ENCODE results near the gene EVL.
A peak's percentile ranks its signal among the peaks of the same experiment; 100 is the strongest.

Gene EVL

GRCh38 chr14:100086361-100086760 is 21.1 kb downstream of the EVL start:
- DNase-seq: no peak

DNA sequence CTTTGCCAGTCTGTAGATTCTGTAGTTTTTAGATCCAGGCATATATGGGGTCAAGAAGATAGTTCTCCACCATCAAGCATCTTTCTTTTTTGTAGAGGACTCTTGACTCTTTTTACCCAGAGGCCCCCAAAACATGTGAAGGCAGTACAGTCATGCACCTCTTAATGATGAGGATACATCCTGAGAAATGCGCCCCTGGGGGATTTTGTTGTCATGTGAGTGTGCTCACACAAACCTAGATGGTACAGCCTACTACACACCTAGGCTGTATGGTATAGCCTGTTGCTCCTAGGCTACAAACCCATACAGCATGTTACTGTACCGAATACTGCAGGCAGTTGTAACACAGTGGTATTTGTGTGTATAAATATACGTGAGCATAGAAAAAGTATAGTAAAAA is 23.0 kb downstream of the EVL start:
- no peak for DNase-seq

DNA sequence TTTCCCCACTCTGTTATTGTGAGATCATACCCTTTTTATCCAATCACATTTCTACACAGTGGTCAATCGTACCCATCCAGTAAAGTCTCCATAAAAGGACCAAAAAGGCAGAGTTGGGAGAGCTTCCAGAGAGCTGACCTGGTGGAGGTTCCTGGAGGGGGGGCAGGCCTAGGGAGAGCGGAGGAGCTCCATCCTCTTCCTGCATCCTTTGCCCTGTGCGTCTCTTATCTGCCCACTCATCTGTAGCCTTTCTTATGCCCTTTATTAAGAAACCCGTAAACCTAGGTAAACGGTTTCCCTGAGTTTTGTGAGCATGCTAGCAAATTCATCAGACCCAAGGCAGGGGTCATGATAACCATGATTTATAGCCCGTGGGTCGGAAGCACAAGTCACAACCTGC is 26.2 kb downstream of the EVL start:
- no peak for DNase-seq

DNA sequence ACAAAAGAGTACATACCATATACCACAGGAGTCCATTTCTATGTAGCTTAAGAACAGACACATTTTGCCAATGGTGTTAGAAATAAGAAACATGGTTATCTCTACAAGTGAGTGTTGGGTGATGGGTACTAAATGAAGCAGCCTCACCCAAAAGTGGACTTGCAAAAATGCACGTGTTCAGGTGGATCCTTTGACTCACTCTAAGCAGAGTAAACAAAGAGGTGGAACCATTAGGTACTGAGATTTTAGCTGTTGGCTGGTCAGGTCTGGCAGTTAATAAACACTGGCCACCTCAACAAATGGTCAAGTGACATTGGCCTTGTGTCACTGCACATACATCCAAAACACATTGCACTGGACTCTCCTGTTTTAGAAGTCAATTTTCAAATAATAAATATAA is 27.6 kb downstream of the EVL start:
- no peak for DNase-seq

- DNase-seq: no peak
Observed at GRCh38 chr14:100093319-100093718, 28.1 kb downstream of the EVL start.

DNA sequence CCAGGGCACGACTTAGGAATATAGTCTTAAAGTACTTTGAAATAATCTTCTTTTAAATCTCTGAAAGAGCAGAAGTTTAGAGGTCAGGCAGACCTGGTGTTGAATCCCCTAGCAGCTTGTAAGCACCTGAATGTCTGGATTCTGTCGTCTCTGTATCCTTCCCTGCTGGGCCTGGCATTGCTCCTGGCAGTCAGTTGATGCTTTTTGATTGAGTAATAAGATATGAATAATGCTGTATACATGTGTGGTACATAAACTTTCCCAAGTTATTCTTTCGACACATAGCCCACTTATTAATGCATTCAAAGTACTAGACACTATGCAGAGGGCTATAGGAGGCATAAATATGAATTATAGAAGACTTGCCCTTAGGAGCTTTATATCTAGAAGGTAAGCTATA is 31.4 kb downstream of the EVL start:
- no peak for DNase-seq

DNA sequence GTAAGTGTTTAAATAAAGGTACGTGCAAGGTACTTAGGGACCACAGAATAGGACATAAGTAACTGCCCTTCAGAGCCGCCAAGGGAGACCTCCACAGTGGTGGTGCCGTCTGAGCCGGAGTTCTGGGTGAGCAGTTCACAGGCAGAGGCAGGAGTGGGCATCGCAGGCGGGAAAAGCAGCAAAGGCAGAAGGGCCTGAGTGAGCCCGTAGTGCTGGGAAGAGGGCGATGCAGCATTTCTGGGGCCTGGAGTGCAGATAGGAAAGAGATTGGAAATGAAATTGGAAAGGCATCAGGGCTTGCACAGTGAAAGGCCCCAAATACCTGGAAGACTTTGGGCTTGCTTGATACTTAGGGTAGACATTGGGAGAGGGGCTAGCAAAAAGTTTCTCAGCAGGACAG is 32.9 kb downstream of the EVL start:
- DNase-seq: no peak

DNA sequence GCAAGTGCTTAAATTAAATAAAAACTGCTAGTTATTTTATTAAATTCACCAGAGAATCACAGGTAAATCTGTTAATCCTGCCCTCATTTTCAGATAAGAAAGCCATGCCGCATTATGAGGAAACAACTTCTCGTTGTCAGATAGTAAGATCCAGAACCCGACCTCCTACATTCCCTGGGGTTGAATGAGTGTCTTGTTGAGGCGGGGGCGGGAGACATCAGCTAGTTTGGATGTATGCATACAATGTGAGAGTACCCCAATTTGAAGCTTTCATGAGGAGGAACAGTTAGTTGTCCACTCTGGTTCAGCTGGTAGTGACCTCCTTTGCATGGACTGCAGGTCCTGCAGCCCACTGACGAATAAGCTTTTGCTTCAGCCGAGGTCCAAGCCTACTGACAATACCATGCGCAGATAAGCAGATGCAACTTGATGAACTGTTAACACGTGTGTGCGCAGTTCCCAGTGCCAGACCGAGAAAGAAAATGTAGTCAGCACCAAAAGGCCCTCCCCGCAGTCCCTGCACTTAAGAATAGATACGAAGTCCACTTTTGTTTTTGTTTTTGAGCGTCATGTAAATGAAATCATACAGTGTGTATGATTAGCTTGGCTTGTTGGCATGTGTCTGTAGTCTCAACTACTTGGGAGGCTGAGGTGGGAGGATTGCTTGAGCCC is 34.9 kb downstream of the EVL start:
- no peak for DNase-seq

GRCh38 chr14:100102156-100102785 is 37.0 kb downstream of the EVL start:
- DNase-seq: no peak

GRCh38 chr14:100103250-100104005 is 38.2 kb downstream of the EVL start:
- DNase-seq: no peak

- DNase-seq: no peak
Observed at GRCh38 chr14:100104006-100104352, 38.8 kb downstream of the EVL start.

GRCh38 chr14:100104523-100105300 is 39.5 kb downstream of the EVL start:
- no peak for DNase-seq

GRCh38 chr14:100105357-100106169 is 40.3 kb downstream of the EVL start:
- no peak for DNase-seq

DNA sequence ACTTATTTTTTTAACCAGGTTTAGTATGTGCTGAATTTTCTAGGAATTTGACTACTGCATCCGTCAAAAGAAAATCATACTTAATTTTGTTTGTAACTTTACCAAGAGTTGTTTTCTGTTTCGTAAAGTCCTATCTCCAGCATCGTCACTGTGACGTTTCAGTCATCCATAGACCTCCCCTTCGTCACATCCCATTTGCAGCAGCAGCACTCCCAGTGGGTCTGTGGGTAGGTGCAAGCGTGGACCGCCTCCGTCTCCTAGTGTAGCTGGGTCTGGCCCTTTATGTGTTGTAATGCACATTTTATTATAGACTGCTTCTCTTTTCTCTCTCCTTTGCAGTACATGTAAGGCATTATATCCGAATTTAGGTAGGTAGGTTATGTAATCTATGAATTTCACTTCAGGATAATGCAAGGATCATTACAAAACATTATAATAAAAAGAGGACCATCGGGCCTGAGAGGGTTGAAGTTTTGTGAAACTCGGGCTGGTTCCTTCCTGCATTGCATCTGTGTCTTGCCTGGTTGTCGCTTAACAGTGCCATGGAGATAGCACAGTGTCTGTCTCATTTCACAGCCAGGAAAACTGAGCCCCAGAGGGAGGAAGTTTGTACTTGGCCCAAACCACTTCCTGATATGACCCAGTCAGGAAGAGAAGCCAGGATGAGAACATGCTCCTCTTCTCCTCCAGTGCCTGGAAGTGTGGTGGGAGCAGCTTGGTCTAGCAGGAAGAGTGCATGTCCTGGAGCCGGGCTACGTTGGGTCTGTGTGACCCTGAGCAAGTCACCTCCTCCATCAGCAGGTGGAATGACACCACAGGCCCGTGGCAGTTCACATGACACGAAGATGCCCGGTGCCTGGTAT is 41.3 kb downstream of the EVL start:
- no peak for DNase-seq

GRCh38 chr14:100107236-100107635 is 42.0 kb downstream of the EVL start:
- DNase-seq: no peak

GRCh38 chr14:100108042-100108825 is 43.0 kb downstream of the EVL start:
- DNase-seq: peak; percentile 32

DNA sequence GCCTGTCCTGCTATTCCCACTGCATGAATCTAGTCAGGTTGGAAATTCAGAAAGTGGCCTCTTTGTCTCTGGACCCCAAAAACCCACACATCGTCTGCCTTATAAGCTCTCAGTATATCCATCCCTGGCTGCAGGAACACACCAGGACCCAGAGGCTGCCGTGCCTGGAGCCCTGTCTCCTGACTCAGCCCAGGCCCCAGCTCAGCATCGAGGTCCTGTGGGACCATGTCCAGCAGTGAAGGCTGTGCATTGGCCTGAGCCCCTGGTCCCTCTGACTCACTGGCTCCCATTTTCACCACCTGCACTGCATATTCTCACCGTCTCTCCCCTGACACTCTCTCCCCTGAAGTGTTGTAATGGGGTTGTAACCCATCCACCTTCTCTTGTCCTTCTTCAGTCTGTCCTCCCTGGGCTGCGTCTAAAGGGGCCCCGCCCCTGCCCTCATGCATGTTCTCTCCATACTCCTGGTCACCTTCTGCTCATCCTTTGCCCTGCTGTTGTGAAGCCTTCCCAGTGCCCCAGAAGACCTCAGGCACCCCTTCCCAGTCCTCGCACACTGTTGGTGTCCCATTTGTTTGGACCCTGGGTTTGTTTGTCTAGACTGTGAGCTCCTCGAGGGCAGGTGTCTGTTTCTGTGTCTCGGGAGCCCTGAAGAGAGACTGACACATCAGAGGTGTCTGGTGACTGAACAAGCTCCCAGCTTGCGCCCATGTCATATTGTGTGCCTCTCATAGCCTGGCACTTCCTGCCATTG is 43.8 kb downstream of the EVL start:
- DNase-seq: no peak

DNA sequence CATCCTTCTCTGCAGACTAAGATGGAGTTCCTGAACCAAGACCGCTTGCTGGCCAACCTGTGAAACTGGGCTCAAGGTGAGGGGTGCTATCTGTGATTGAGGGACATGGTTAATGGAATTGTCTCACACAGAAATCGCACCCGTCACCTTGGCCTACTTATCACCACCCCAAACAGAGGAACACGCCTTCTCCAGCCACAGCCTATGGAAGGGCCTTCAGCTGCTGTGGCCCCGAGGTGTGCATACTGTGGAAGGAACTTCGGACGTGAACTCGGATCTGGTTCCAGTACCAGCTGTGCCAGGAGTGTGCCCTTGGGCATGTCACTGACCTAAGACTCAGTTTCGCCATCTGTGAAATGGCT is 44.4 kb downstream of the EVL start:
- no peak for DNase-seq

- no peak for DNase-seq
Observed at GRCh38 chr14:100110816-100111215, 45.6 kb downstream of the EVL start.

Measured in NCI-H2171 (cell line).